Measurements from ENCODE around the gene DQX1. TPM values are rescaled to one million over a fixed set of nuclear protein-coding genes. Genes with fewer than 3 reads are reported as not detected.

DQX1 gene
- total RNA-seq, 2 experiments from 2014 or later: 0.50 to 0.96 TPM

- peak; percentile 86 for ATAC-seq
- peak within 1 kb of the TSS; percentile 93 for H3K27ac Mint-ChIP-seq
- H3K4me1 Mint-ChIP-seq (ENCODE audit: low read depth): peaks cover 40% of the 10 kb centered on the region
- intact Hi-C loops (cut with micrococcal nuclease): loop anchor here (5.0 kb wide), 2 partner anchors 47 to 58 kb away; partner anchors contain the start of genes CCDC142 and TTC31
- POLR2A ChIA-PET: interaction anchor here (0.6 to 4.1 kb wide), 18 partner anchors 9 to 792 kb away, joined by 3 to 38 read pairs (median 4); partner anchors contain the start of genes CCDC142, INO80B, PCGF1 and TTC31
- peak; percentile 98 for DNase-seq
- no peaks in the 10 kb centered on the region for H3K27me3 Mint-ChIP-seq
- TF ChIP-seq, protein P1, sequence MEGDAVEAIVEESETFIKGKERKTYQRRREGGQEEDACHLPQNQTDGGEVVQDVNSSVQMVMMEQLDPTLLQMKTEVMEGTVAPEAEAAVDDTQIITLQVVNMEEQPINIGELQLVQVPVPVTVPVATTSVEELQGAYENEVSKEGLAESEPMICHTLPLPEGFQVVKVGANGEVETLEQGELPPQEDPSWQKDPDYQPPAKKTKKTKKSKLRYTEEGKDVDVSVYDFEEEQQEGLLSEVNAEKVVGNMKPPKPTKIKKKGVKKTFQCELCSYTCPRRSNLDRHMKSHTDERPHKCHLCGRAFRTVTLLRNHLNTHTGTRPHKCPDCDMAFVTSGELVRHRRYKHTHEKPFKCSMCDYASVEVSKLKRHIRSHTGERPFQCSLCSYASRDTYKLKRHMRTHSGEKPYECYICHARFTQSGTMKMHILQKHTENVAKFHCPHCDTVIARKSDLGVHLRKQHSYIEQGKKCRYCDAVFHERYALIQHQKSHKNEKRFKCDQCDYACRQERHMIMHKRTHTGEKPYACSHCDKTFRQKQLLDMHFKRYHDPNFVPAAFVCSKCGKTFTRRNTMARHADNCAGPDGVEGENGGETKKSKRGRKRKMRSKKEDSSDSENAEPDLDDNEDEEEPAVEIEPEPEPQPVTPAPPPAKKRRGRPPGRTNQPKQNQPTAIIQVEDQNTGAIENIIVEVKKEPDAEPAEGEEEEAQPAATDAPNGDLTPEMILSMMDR (IDR thresholded peaks at IDR 0.05): no peak
- CTCF ChIA-PET: interaction anchor here (0.9 to 6.4 kb wide), 9 partner anchors 9 to 72 kb away, joined by 3 to 54 read pairs (median 6); partner anchors contain the start of genes CCDC142, TTC31 and WBP1
- H3K9me3 Mint-ChIP-seq: no peaks in the 10 kb centered on the region
- peaks cover 68% of the 10 kb centered on the region for H3K36me3 Mint-ChIP-seq (ENCODE audit: low read depth)
- H3K4me3 Mint-ChIP-seq: peak within 1 kb of the TSS; percentile 98
Observed at GRCh38 chr2:74529357-74530238, 3.6 kb upstream of the DQX1 start, which contains the start of the genes AUP1 and HTRA2. TSS of gene AUP1 (minus strand) at chr2:74529706. CDS start at chr2:74529629, 77 bp downstream. TSS of gene HTRA2 (plus strand) at chr2:74529933. CDS start at chr2:74530007, 74 bp downstream.

- ChIA-PET POLR2A (interaction anchor here (0.6 to 4.1 kb wide), 16 partner anchors 8 to 791 kb away, joined by 3 to 38 read pairs (median 4); partner anchors contain the start of genes CCDC142, INO80B, PCGF1 and TTC31), CTCF (interaction anchor here (0.9 to 6.4 kb wide), 8 partner anchors 8 to 60 kb away, joined by 3 to 54 read pairs (median 5); partner anchors contain the start of genes CCDC142 and TTC31)
- TF ChIP-seq, protein P1 (IDR thresholded peaks at IDR 0.05): no peak
- Mint-ChIP-seq H3K27ac (peak overlapping the region; percentile 93), H3K27me3 (no peaks in the 10 kb centered on the region), H3K9me3 (no peaks in the 10 kb centered on the region), H3K4me1 (ENCODE audit: low read depth) (peaks cover 40% of the 10 kb centered on the region), H3K36me3 (ENCODE audit: low read depth) (peaks cover 68% of the 10 kb centered on the region), H3K4me3 (peak overlapping the region; percentile 98)
- ATAC-seq (peak; percentile 0), DNase-seq (peak; percentile 49)
- intact Hi-C loops (cut with micrococcal nuclease): no loop called here
Observed at GRCh38 chr2:74528600-74529356, 2.7 kb upstream of the DQX1 start.

GRCh38 chr2:74527741-74528140 lies 1.7 kb upstream of the DQX1 start:
- DNase-seq (no peak), ATAC-seq (no peak)
- POLR2A ChIA-PET: interaction anchor here (0.8 to 2.1 kb wide), 5 partner anchors 11 to 31 kb away, joined by 3 to 15 read pairs (median 4); no protein-coding TSS in a partner anchor
- peaks cover 40% of the 10 kb centered on the region for H3K4me1 Mint-ChIP-seq (ENCODE audit: low read depth)
- H3K4me3 Mint-ChIP-seq: peak overlapping the region; percentile 98
- H3K27me3 Mint-ChIP-seq: no peaks in the 10 kb centered on the region
- H3K36me3 Mint-ChIP-seq (ENCODE audit: low read depth): peaks cover 64% of the 10 kb centered on the region
- intact Hi-C loops (cut with micrococcal nuclease): no loop called here
- H3K9me3 Mint-ChIP-seq: no peaks in the 10 kb centered on the region
- TF ChIP-seq, protein P1 (IDR thresholded peaks at IDR 0.05): no peak
- CTCF ChIA-PET: interaction anchor here (2.1 to 6.4 kb wide), 3 partner anchors 45 to 61 kb away, joined by 4 to 54 read pairs (median 9); partner anchors contain the start of genes CCDC142 and TTC31
- H3K27ac Mint-ChIP-seq: peak overlapping the region; percentile 93

DNA sequence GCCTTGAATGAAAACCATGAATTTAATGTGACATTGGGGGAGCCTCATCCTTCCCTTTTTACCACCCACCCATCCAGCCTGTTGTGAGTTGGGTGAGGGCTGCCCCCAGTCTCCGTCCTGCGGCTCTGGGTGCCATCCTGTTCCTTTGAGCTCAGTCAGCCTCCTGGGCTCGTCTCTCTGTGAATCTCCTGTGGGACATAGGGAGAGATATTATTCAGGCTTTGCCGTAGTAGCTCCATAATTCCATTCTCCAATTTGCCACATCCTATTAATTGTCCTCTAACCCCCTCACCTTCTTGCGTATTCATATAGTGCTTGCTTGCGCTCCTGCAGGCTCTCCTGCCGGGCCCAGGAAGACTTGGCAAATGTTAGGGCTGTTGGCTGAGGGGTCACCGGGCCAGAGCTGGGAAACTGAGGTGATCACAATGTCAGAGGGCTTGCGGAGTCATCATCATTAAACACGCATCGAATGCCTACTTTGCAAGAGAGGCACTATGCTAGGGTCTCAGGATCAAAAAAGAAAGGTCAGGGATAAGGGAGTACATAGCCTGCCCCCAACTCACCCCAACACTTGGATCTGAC lies 709 bp upstream of the DQX1 start:
- Mint-ChIP-seq H3K27me3 (no peaks in the 10 kb centered on the region), H3K4me3 (peak overlapping the region; percentile 14), H3K9me3 (no peaks in the 10 kb centered on the region), H3K4me1 (ENCODE audit: low read depth) (peaks cover 33% of the 10 kb centered on the region), H3K27ac (no peak overlapping the region), H3K36me3 (ENCODE audit: low read depth) (peaks cover 54% of the 10 kb centered on the region)
- ATAC-seq (no peak), DNase-seq (no peak)
- TF ChIP-seq, protein P1 (IDR thresholded peaks at IDR 0.05): no peak
- intact Hi-C loops (cut with micrococcal nuclease): no loop called here
- ChIA-PET CTCF (interaction anchor here (0.9 to 2.1 kb wide), 3 partner anchors 23 to 52 kb away, joined by 3 to 4 read pairs (median 4); partner anchors contain the start of gene LBX2), POLR2A (interaction anchor here (0.6 to 1.5 kb wide), 6 partner anchors 11 to 82 kb away, joined by 3 to 5 read pairs (median 3); no protein-coding TSS in a partner anchor)
